ENCODE measurements around the gene ST8SIA5.

DNA sequence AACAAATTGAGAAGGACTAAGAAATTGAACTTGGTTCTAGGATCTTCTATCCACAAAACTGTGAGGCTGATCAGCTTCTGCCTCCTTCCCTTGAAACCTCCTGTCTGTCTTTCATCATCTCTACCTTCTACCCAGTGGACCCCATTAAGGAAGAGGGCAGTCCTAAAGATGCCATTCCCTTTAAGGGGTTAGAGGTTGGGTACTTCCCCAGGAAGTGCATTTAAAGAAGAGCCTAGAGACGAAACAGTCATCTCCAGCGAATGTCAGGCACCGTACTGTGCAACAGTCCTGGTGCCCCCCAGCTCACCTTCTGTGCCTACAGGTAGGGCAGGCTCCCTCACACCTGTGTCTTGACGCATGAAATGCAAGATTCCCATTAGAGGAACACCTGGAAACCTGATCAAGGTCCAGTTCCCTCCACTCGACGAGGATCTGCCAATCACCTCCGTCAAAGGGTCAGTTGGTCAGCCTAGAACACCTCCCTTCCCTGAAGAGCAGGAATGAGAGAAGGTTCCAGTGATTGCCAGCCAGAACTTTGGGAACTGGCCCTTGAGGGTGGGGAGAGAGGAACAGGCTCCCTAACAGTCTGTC lies 120.7 kb downstream of the ST8SIA5 start:
- no peak for TF ChIP-seq POLR2A (IDR thresholded peaks at IDR 0.05)
- no peak for TF ChIP-seq CTCF (IDR thresholded peaks at IDR 0.05)
- TF ChIP-seq EP300 (IDR thresholded peaks at IDR 0.05), result no peak

Data from sigmoid colon (tissue), 4 donors.